HEK293 (cell line): ENCODE measurements around the gene MITF.

Experiments used
- CTCF ChIA-PET: fragments of 350-600 bp; formaldehyde crosslinking; extraction: SDS; loops from one replicate; lab custom pipeline; 2021; ENCODE audit warnings: antibody characterized with exemption; lab: Yijun Ruan, JAX
- POLR2A ChIA-PET: fragments of 300-600 bp; formaldehyde crosslinking; extraction: SDS; loops from one replicate; lab custom pipeline; 2020; ENCODE audit warnings: antibody characterized with exemption, inconsistent platforms; lab: Yijun Ruan, JAX
- H3K27ac ChIP-seq: fragments of 200-500 bp; sonication (Bioruptor generic); 2 replicates; pipeline ENCODE4 v1.5.1; 2014; ENCODE audit warnings: low read depth, low read length, control low read depth, inconsistent platforms; ENCODE audit errors: extremely low read depth
- H3K36me3 ChIP-seq, 2 experiments: fragments of 200-500 bp in 1 of 2; sonication (Bioruptor generic) in 1 of 2; 1 replicate in 1 of 2; 2 replicates in 1 of 2; pipeline ENCODE4 v1.5.1; 2014 to 2017; ENCODE audit warnings: inconsistent platforms in 2 of 2, low read length in 2 of 2; ENCODE audit not compliant: control insufficient read depth in 2 of 2, insufficient read depth in 1 of 2
- H3K4me1 ChIP-seq: fragments of 200-500 bp; sonication (Bioruptor generic); 2 replicates; pipeline ENCODE4 v1.5.1; 2014; ENCODE audit warnings: mild to moderate bottlenecking, low read length, inconsistent platforms; ENCODE audit not compliant: control insufficient read depth, insufficient read depth
- H3K4me3 ChIP-seq: 2 replicates; pipeline ENCODE4 v1.5.1; 2011; ENCODE audit warnings: low read depth, mild to moderate bottlenecking, control low read depth, low read length, moderate library complexity
- H3K9me3 ChIP-seq: fragments of 200-500 bp; sonication (Bioruptor generic); 2 replicates; pipeline ENCODE4 v1.5.1; 2014; ENCODE audit warnings: low read depth, low read length, inconsistent platforms; ENCODE audit not compliant: control insufficient read depth, insufficient read depth
- BCL11B ChIP-seq: fragments of 450-650 bp; formaldehyde crosslinking; IDR thresholded peaks from 2 replicates; pipeline ENCODE4 v1.5.1; 2016; ENCODE audit warnings: low read depth, missing biosample characterization, missing genetic modification characterization
- EGR2 ChIP-seq: fragments of 450-650 bp; formaldehyde crosslinking; IDR thresholded peaks from 2 replicates; pipeline ENCODE4 v1.5.1; 2016; ENCODE audit warnings: low read depth, missing biosample characterization, missing genetic modification characterization
- HOXC10 ChIP-seq: sonication (generic); formaldehyde crosslinking; IDR thresholded peaks from 2 replicates; pipeline ENCODE4 v1.8.1; 2023; ENCODE audit warnings: mild to moderate bottlenecking, missing genetic modification reagents
- IKZF3 ChIP-seq: fragments of 450-650 bp; IDR thresholded peaks from 2 replicates; pipeline ENCODE4 v1.5.0; 2018; ENCODE audit warnings: missing biosample characterization, mild to moderate bottlenecking, missing genetic modification characterization, moderate library complexity
- KLF7 ChIP-seq: fragments of 450-650 bp; formaldehyde crosslinking; IDR thresholded peaks from 2 replicates; pipeline ENCODE4 v1.5.1; 2016; ENCODE audit warnings: missing biosample characterization, missing genetic modification characterization, borderline replicate concordance
- REST ChIP-seq: fragments of 450-650 bp; formaldehyde crosslinking; IDR thresholded peaks from 2 replicates; pipeline ENCODE4 v1.5.1; 2016; ENCODE audit warnings: missing biosample characterization, missing genetic modification characterization
- TCF7L2 ChIP-seq: IDR thresholded peaks from 2 replicates; pipeline ENCODE4 v1.6.1; 2011; ENCODE audit warnings: low read depth, mild to moderate bottlenecking, inconsistent platforms, low read length, moderate library complexity, borderline replicate concordance
- ZNF133 ChIP-seq: fragments of 450-650 bp; formaldehyde crosslinking; IDR thresholded peaks from 2 replicates; pipeline ENCODE4 v1.5.1; 2016; ENCODE audit warnings: missing biosample characterization, missing genetic modification characterization
- ZNF174 ChIP-seq: fragments of 450-650 bp; formaldehyde crosslinking; IDR thresholded peaks from 2 replicates; pipeline ENCODE4 v1.5.0; 2017; ENCODE audit warnings: missing biosample characterization, mild to moderate bottlenecking, missing genetic modification characterization
- ZNF26 ChIP-seq: fragments of 450-650 bp; formaldehyde crosslinking; IDR thresholded peaks from 2 replicates; pipeline ENCODE4 v1.5.1; 2016; ENCODE audit warnings: missing biosample characterization, missing genetic modification characterization
- ZNF311 ChIP-seq: fragments of 450-650 bp; formaldehyde crosslinking; IDR thresholded peaks from 2 replicates; pipeline ENCODE4 v1.5.1; 2017; ENCODE audit warnings: missing biosample characterization, missing genetic modification characterization, borderline replicate concordance
- ZNF335 ChIP-seq: fragments of 450-650 bp; formaldehyde crosslinking; conservative IDR thresholded peaks from 2 replicates; pipeline ENCODE4 v1.5.1; 2016; ENCODE audit warnings: missing biosample characterization, missing genetic modification characterization
- ZNF488 ChIP-seq: fragments of 450-650 bp; formaldehyde crosslinking; IDR thresholded peaks from 2 replicates; pipeline ENCODE4 v1.5.1; 2016; ENCODE audit warnings: missing biosample characterization, missing genetic modification characterization
- ZNF514 ChIP-seq: fragments of 450-650 bp; formaldehyde crosslinking; IDR thresholded peaks from 2 replicates; pipeline ENCODE4 v1.5.1; 2016; ENCODE audit warnings: missing biosample characterization, missing genetic modification characterization
- ZNF548 ChIP-seq: fragments of 450-650 bp; formaldehyde crosslinking; IDR thresholded peaks from 2 replicates; pipeline ENCODE4 v1.5.1; 2016; ENCODE audit warnings: missing biosample characterization, missing genetic modification characterization
- ZNF596 ChIP-seq: fragments of 450-650 bp; IDR thresholded peaks from 2 replicates; pipeline ENCODE4 v1.5.0; 2018; ENCODE audit warnings: missing biosample characterization, mild to moderate bottlenecking, missing genetic modification characterization, moderate library complexity
- ZNF600 ChIP-seq: fragments of 450-650 bp; formaldehyde crosslinking; IDR thresholded peaks from 2 replicates; pipeline ENCODE4 v1.5.1; 2016; ENCODE audit warnings: missing biosample characterization, missing genetic modification characterization
- ZNF610 ChIP-seq: fragments of 450-650 bp; formaldehyde crosslinking; IDR thresholded peaks from 2 replicates; pipeline ENCODE4 v1.5.1; 2016; ENCODE audit warnings: missing biosample characterization, missing genetic modification characterization, borderline replicate concordance
- ZSCAN23 ChIP-seq: fragments of 450-650 bp; formaldehyde crosslinking; IDR thresholded peaks from 2 replicates; pipeline ENCODE4 v1.5.1; 2016; ENCODE audit warnings: missing biosample characterization, missing genetic modification characterization

Gene MITF

GRCh38 chr3:69746119-69746518 lies 6.9 kb downstream of the MITF start:
- POLR2A ChIA-PET = no interaction called here
- no peak overlapping the region for H3K27ac ChIP-seq
- no peaks in the 10 kb centered on the region for H3K36me3 ChIP-seq
- TF ChIP-seq ZNF596 (tag by site-specific recombination) (no peak), ZNF174 (tag by site-specific recombination) (no peak), ZNF335 (tag by site-specific recombination) (no peak), IKZF3 (tag by site-specific recombination) (no peak), HOXC10 (CRISPR knock-in tag) (no peak), KLF7 (tag by site-specific recombination) (no peak), REST (tag by site-specific recombination) (no peak), ZNF311 (tag by site-specific recombination) (no peak)
- H3K4me3 ChIP-seq = no peak overlapping the region
- CTCF ChIA-PET = interaction anchor here (0.6 to 1.0 kb wide), 2 partner anchors 9 to 12 kb away, joined by 3 to 5 read pairs; no protein-coding TSS in a partner anchor
- no peaks in the 10 kb centered on the region for H3K9me3 ChIP-seq
- no peaks in the 10 kb centered on the region for H3K4me1 ChIP-seq

- H3K9me3 ChIP-seq = no peaks in the 10 kb centered on the region
- H3K4me3 ChIP-seq = no peak overlapping the region
- CTCF ChIA-PET = no interaction called here
- no peaks in the 10 kb centered on the region for H3K36me3 ChIP-seq
- H3K27ac ChIP-seq = no peak overlapping the region
- TF ChIP-seq TCF7L2 (no peak), EGR2 (tag by site-specific recombination) (no peak), BCL11B (tag by site-specific recombination) (no peak), ZNF548 (tag by site-specific recombination) (no peak), ZSCAN23 (tag by site-specific recombination) (no peak), ZNF133 (tag by site-specific recombination) (no peak), ZNF610 (tag by site-specific recombination) (no peak), ZNF488 (tag by site-specific recombination) (no peak), ZNF514 (no peak), ZNF600 (tag by site-specific recombination) (no peak), ZNF26 (no peak), REST (tag by site-specific recombination) (no peak)
- H3K4me1 ChIP-seq = no peaks in the 10 kb centered on the region
- POLR2A ChIA-PET = no interaction called here
Measured at GRCh38 chr3:69747511-69748258, 8.4 kb downstream of the MITF start.
